ENCODE results near the gene RLBP1. TPM values are rescaled to one million over a fixed set of nuclear protein-coding genes. Genes with fewer than 3 reads are reported as not detected.

Gene RLBP1
- total RNA-seq, 1 experiment from 2014 or later: not detected

DNA sequence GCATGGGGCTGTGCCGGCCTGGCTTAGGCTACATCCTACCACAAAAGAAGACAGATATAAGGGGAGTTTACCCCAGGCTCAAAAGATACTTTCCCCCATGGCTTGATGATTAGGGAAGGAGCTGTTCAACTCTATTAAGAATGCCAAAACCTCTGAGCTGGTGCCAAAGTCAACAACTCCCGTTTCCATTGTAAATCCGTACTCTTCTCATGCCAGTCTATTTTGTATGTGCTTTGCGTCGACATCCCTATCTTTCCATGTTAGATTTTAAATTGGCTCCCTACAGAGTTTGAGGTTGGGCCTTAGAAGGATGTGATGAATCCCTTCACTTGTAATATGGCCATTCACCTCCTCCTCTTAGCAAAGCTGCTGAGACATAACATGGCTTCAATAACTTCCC lies 46.9 kb downstream of the RLBP1 start (continued):
- no peak for TF ChIP-seq ZNF232 (CRISPR knock-in tag; IDR thresholded peaks at IDR 0.05)
- no peak for TF ChIP-seq ZNF416 (CRISPR knock-in tag; IDR thresholded peaks at IDR 0.05)
- no peak for TF ChIP-seq E2F1 (CRISPR knock-in tag; IDR thresholded peaks at IDR 0.05)
- TF ChIP-seq ZNF317 (CRISPR knock-in tag; IDR thresholded peaks at IDR 0.05; ENCODE audit: borderline replicate concordance, low read depth): no peak
- no peak for TF ChIP-seq ZNF121 (CRISPR knock-in tag; IDR thresholded peaks at IDR 0.05)
- TF ChIP-seq, protein P1, sequence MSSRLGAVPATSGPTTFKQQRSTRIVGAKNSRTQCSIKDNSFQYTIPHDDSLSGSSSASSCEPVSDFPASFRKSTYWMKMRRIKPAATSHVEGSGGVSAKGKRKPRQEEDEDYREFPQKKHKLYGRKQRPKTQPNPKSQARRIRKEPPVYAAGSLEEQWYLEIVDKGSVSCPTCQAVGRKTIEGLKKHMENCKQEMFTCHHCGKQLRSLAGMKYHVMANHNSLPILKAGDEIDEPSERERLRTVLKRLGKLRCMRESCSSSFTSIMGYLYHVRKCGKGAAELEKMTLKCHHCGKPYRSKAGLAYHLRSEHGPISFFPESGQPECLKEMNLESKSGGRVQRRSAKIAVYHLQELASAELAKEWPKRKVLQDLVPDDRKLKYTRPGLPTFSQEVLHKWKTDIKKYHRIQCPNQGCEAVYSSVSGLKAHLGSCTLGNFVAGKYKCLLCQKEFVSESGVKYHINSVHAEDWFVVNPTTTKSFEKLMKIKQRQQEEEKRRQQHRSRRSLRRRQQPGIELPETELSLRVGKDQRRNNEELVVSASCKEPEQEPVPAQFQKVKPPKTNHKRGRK (CRISPR knock-in tag; IDR thresholded peaks at IDR 0.05; ENCODE audit: borderline replicate concordance): no peak
- no peak for TF ChIP-seq IRF2 (CRISPR knock-in tag; IDR thresholded peaks at IDR 0.05; ENCODE audit: borderline replicate concordance, low read depth)

- Mint-ChIP-seq H3K27ac (no peak overlapping the region), H3K9me3 (no peaks in the 10 kb centered on the region), H3K27me3 (ENCODE audit: low read depth) (no peaks in the 10 kb centered on the region), H3K36me3 (no peaks in the 10 kb centered on the region), H3K4me3 (no peak overlapping the region), H3K4me1 (peaks cover 3% of the 10 kb centered on the region; the same call in 1 of the 2 replicates)
- no peak for ATAC-seq
- no peak for DNase-seq (ENCODE audit: low spot score)
- ChIA-PET POLR2A (no interaction called here), CTCF (interaction anchor here (1.0 to 3.5 kb wide), 7 partner anchors 17 to 295 kb away, joined by 3 to 52 read pairs (median 7); partner anchors contain the start of genes ABHD2 and HAPLN3)
- no peak for TF ChIP-seq ZNF281 (CRISPR knock-in tag; IDR thresholded peaks at IDR 0.05)
- TF ChIP-seq TP53 (CRISPR knock-in tag; IDR thresholded peaks at IDR 0.05): no peak
- TF ChIP-seq RELA (CRISPR knock-in tag; IDR thresholded peaks at IDR 0.05; ENCODE audit: borderline replicate concordance): no peak
- no peak for TF ChIP-seq CREB1 (CRISPR knock-in tag; IDR thresholded peaks at IDR 0.05)
- TF ChIP-seq, protein P2, sequence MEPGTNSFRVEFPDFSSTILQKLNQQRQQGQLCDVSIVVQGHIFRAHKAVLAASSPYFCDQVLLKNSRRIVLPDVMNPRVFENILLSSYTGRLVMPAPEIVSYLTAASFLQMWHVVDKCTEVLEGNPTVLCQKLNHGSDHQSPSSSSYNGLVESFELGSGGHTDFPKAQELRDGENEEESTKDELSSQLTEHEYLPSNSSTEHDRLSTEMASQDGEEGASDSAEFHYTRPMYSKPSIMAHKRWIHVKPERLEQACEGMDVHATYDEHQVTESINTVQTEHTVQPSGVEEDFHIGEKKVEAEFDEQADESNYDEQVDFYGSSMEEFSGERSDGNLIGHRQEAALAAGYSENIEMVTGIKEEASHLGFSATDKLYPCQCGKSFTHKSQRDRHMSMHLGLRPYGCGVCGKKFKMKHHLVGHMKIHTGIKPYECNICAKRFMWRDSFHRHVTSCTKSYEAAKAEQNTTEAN (CRISPR knock-in tag; IDR thresholded peaks at IDR 0.05): no peak
Observed at GRCh38 chr15:89172921-89173320, 48.5 kb downstream of the RLBP1 start.

DNA sequence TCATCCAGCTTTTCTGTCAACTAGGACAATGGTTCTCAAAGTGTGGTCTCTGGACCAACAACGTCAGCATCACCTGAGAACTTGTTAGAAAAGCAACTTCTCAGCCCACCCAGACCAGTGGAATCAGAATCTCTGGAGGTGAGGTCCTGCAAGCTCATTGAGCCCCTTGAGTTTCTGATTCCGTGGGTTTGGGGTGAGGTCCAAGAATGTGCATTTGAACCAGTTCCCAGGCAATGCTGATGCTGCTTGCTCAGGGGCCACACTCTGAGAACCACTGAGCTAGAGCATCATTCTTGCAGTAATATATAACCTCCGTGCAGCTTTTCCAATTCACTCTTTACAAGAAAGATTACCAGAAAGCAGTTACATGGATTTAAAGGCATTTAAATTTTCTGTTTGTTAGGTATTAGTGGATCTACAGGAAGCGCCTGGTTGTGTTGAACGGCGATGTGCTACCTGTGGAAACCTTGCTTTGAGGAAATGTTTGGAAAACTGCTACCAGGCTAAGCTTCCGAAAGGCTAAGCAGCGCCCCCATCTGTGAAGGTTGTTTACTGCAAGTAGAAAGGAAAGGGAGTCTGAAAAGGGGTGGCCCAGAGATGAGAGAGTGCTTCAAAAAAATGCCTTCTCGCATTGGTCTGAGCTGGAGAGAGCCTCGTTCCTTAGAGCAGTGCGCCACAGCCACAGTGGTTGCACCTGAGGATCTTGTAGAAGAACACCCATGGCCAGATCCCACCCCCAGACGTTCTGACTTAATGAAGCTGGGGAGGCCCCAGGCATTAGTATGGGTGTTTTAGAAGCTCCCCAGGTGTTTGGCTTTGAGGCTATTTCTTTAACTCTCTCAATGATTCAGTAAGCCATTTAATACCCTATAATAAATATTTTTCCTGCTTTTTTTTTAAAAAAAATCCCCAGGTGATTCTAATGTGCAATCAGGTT lies 50.0 kb downstream of the RLBP1 start:
- H3K4me3 Mint-ChIP-seq: no peak overlapping the region
- peaks cover 7% of the 10 kb centered on the region for H3K4me1 Mint-ChIP-seq
- ATAC-seq (peak; percentile 95), DNase-seq (ENCODE audit: low spot score) (peak; percentile 83)
- TF ChIP-seq, protein P3, sequence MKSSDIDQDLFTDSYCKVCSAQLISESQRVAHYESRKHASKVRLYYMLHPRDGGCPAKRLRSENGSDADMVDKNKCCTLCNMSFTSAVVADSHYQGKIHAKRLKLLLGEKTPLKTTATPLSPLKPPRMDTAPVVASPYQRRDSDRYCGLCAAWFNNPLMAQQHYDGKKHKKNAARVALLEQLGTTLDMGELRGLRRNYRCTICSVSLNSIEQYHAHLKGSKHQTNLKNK (CRISPR knock-in tag; IDR thresholded peaks at IDR 0.05): no peak
- peak; percentile 76 for TF ChIP-seq CTCF (IDR thresholded peaks at IDR 0.05)
- TF ChIP-seq KAT7 (CRISPR knock-in tag; IDR thresholded peaks at IDR 0.05; ENCODE audit: borderline replicate concordance): no peak
- no peak for TF ChIP-seq SMAD4 (CRISPR knock-in tag; IDR thresholded peaks at IDR 0.05)
- peak overlapping the region; percentile 32; the same call in 1 of the 2 replicates for H3K27ac Mint-ChIP-seq
- ChIA-PET CTCF (interaction anchor here (0.5 to 3.5 kb wide), 60 partner anchors 11 to 670 kb away, joined by 3 to 52 read pairs (median 5); partner anchors contain the start of genes ABHD2, FANCI and HAPLN3), POLR2A (interaction anchor here (0.7 to 1.6 kb wide), 2 partner anchors 18 to 24 kb away, joined by 3 read pairs; no protein-coding TSS in a partner anchor)
- no peaks in the 10 kb centered on the region for H3K27me3 Mint-ChIP-seq (ENCODE audit: low read depth)
- no peaks in the 10 kb centered on the region for H3K9me3 Mint-ChIP-seq
- H3K36me3 Mint-ChIP-seq: no peaks in the 10 kb centered on the region
